A673 (cell line): ENCODE results near the gene PDCD4. TPM values are rescaled to one million over a fixed set of nuclear protein-coding genes. Genes with fewer than 3 reads are reported as not detected.

Experiments
- BruUV-seq: library from RNA; stranded (reverse); fragments of 400-500 nt; replicated peaks from 2 replicates; lab custom pipeline; 2021; lab: Mats Ljungman, UMichigan
- CTCF ChIA-PET: fragments of 300-600 bp; sonication (Branson Sonifier 250); formaldehyde crosslinking; loops from one replicate; lab custom pipeline; 2022; ENCODE audit warnings: antibody characterized with exemption; lab: Charles Lee
- POLR2A ChIA-PET: fragments of 300-600 bp; sonication (Branson Sonifier 250); formaldehyde crosslinking; loops from one replicate; lab custom pipeline; 2022; ENCODE audit warnings: antibody characterized with exemption; ENCODE audit not compliant: low non-redundant PET; lab: Charles Lee
- DNase-seq: peaks from one replicate; pipeline ENCODE4 v3.0.0-alpha.2; 2015; ENCODE audit warnings: low spot score
- H3K27ac ChIP-seq: fragments of 200-600 bp; sonication (generic); 2 replicates; pipeline ENCODE4 v1.5.1; 2016; ENCODE audit warnings: mixed run types, low read depth, mild to moderate bottlenecking, mixed read lengths, antibody characterized with exemption, low read length; ENCODE audit not compliant: poor library complexity, severe bottlenecking
- H3K27me3 ChIP-seq: fragments of 200-600 bp; sonication (generic); replicated peaks from 2 replicates; pipeline ENCODE4 v1.6.1; 2017; ENCODE audit warnings: mixed run types, low read depth, mild to moderate bottlenecking, mixed read lengths, antibody characterized with exemption, low read length; ENCODE audit not compliant: insufficient read depth, poor library complexity
- H3K36me3 ChIP-seq: fragments of 200-600 bp; sonication (generic); 2 replicates; pipeline ENCODE4 v1.6.1; 2016; ENCODE audit warnings: mixed run types, mild to moderate bottlenecking, mixed read lengths, antibody characterized with exemption, low read length; ENCODE audit not compliant: insufficient read depth, poor library complexity, severe bottlenecking
- H3K4me1 ChIP-seq: fragments of 200-600 bp; sonication (generic); 2 replicates; pipeline ENCODE4 v1.6.1; 2017; ENCODE audit warnings: mixed run types, mild to moderate bottlenecking, mixed read lengths, antibody characterized with exemption, low read length; ENCODE audit not compliant: insufficient read depth, poor library complexity, severe bottlenecking
- H3K4me3 ChIP-seq: fragments of 200-600 bp; sonication (generic); 2 replicates; pipeline ENCODE4 v1.5.1; 2016; ENCODE audit warnings: low read depth, mixed run types, mild to moderate bottlenecking, mixed read lengths, low read length; ENCODE audit not compliant: poor library complexity, severe bottlenecking
- H3K9me3 ChIP-seq: fragments of 200-600 bp; sonication (generic); 2 replicates; pipeline ENCODE4 v1.6.1; 2016; ENCODE audit warnings: mixed run types, low read depth, mild to moderate bottlenecking, mixed read lengths, antibody characterized with exemption, low read length; ENCODE audit not compliant: poor library complexity, severe bottlenecking
- CTCF ChIP-seq: fragments of 300-800, 200-600 bp; sonication (generic); conservative IDR thresholded peaks from 2 replicates; pipeline ENCODE4 v1.5.1; 2017; ENCODE audit warnings: low read depth, mild to moderate bottlenecking, antibody characterized with exemption, low read length, moderate library complexity, mixed read lengths
- EZH2 ChIP-seq: fragments of 200-600 bp; sonication (generic); IDR thresholded peaks from 2 replicates; pipeline ENCODE4 v1.6.1; 2017; ENCODE audit warnings: borderline replicate concordance, low read depth, mild to moderate bottlenecking, mixed read lengths, antibody characterized with exemption, low read length; ENCODE audit not compliant: poor library complexity, severe bottlenecking
- intact Hi-C: fragments of 100-400 bp; cut with micrococcal nuclease; formaldehyde crosslinking; loops from one replicate; pipeline ENCODE4 v1.10.0; 2022; ENCODE audit not compliant: unreplicated experiment
- total RNA-seq: library from RNA; stranded (reverse); gene quantifications from 2 replicates; pipeline ENCODE4 v1.2.3, GENCODE V29; 2021

PDCD4 gene
- total RNA-seq, 1 experiment from 2014 or later, result 17.3 TPM

- CTCF ChIA-PET, result no interaction called here
- Histone ChIP-seq H3K36me3 (no peaks in the 10 kb centered on the region), H3K9me3 (no peaks in the 10 kb centered on the region), H3K4me1 (peaks cover 22% of the 10 kb centered on the region), H3K27me3 (no peaks in the 10 kb centered on the region), H3K4me3 (no peak overlapping the region), H3K27ac (no peak overlapping the region)
- intact Hi-C loops, result no loop called here
- POLR2A ChIA-PET, result no interaction called here
- no TSS peak for BruUV-seq
- no peak for TF ChIP-seq EZH2
- TF ChIP-seq CTCF, result no peak
- no peak for DNase-seq
These were observed 11.0 kb upstream of the PDCD4 start for GRCh38 chr10:110860576-110861241.

- BruUV-seq, result no TSS peak
- H3K4me1 ChIP-seq, result peaks cover 26% of the 10 kb centered on the region
- intact Hi-C loops, result no loop called here
- ChIA-PET POLR2A (no interaction called here), CTCF (no interaction called here)
- no peaks in the 10 kb centered on the region for H3K27me3 ChIP-seq
- H3K36me3 ChIP-seq, result no peaks in the 10 kb centered on the region
- TF ChIP-seq CTCF, result no peak
- no peak for TF ChIP-seq EZH2
- no peak overlapping the region for H3K27ac ChIP-seq
- no peak for DNase-seq
- no peaks in the 10 kb centered on the region for H3K9me3 ChIP-seq
- H3K4me3 ChIP-seq, result no peak overlapping the region
These were observed 10.3 kb upstream of the PDCD4 start for GRCh38 chr10:110861476-110861875.

- BruUV-seq, result no TSS peak
- ChIA-PET POLR2A (no interaction called here), CTCF (no interaction called here)
These were observed 9.6 kb upstream of the PDCD4 start for GRCh38 chr10:110861930-110862649.

More at GRCh38 chr10:110861930-110862649, 9.6 kb upstream of the PDCD4 start:
- TF ChIP-seq EZH2 (no peak), CTCF (no peak)
- Histone ChIP-seq H3K27ac (no peak overlapping the region), H3K4me1 (peaks cover 26% of the 10 kb centered on the region), H3K36me3 (no peaks in the 10 kb centered on the region), H3K27me3 (no peaks in the 10 kb centered on the region), H3K9me3 (no peaks in the 10 kb centered on the region), H3K4me3 (no peak overlapping the region)
- intact Hi-C loops, result no loop called here
- DNase-seq, result no peak
